Activated T-cell treated with anti-CD3 and anti-CD28 coated beads for 4 hours (primary cell): Measurements from ENCODE around the gene LITAF.
"Not testable (repeated sequence)": the region's sequence is repeated elsewhere in the genome, so short reads cannot be mapped to it uniquely, and the experiment has no call there.

Experiments used
- DNase-seq: peaks from one replicate; pipeline ENCODE4 v3.0.0-alpha.2; 2020

LITAF gene

DNA sequence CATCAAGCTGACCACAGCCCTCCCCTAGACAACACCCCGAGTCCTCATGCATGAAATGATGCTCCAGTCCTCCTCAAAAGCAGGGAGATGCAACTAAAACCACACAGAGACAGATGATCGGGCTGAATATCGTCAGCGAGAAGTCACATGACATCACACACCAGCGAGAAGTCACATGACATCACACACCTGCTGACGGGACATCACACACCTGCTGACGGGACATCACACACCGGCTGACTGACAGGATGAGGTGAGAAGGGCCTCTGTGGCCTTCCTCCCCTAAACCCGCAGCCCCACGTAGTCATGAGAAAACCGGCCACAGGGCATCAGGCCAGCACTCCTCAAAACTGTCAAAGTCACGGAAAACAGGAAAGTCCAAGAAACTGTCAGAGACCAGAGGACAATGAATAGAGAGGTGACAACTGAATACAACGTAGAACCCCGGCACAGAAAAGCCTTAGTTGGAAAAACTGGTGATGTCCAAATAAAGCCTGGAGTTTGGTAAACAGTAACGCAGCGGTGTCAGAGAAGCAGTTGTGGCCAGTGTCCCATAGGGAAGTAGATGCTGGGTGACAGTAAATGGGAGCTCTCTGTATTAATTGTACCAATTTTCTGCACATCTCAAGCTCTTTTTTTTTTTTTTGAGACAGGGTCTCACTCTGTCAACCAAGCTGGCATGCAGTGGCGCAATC lies 14.3 kb downstream of the LITAF start:
- no peak for DNase-seq

DNA sequence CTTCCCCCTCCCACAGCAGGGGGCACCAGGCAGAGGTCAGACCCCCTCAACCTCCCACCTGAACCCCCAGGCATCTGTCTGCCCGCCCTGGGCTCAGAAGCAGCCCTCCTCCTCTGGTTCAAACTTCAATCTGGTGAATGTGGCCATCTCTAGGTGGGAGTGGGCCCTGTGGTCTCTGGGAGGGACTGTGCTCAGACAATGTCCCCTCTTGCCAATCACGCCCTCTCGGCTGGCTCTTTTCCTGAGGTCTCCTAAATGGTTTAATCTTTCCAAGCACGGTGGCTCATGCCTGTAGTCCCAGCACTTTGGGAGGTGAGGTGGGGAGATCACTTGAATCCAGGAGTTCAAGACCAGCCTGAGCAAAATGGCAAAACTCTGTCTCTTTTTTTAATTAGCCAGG lies 15.2 kb downstream of the LITAF start:
- no peak for DNase-seq

DNA sequence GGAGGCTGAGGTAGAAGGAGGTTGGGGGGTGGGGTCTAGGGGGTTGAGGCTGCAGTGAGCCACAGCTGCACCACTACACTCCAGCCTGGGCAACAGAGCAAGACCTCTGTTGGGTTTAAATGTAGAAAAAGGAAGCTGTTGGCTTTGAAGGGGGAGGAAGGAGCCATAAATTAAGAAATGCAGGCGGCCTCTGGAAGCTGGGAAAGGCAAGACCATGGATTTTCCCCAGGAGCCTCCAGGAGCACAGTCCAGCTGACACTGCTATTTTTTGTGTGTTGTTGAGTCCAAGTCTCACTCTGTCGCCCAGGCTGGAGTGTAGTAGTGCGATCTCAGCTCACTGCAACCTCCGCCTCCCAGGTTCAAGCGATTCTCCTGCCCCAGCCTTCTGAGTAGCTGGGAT lies 15.9 kb downstream of the LITAF start:
- no peak for DNase-seq

DNA sequence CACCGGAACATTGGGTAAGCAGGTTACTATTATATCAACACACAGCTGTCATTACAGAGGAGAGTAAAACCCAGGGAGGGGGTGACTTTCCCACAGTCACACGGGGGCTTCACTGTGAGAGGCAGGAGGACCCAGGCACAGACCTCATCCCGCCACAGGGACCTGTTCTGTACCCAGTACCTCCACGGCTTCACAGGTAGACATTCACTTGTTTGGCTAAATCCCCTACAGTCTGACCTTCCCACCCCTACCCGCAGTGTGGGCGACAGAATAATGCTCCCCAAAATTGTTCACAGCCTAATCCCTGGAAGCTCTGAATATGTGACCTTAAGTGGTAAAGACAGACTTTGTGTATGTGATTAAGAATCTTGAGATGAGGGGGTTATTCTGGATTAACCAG lies 16.5 kb downstream of the LITAF start:
- DNase-seq: no peak

DNA sequence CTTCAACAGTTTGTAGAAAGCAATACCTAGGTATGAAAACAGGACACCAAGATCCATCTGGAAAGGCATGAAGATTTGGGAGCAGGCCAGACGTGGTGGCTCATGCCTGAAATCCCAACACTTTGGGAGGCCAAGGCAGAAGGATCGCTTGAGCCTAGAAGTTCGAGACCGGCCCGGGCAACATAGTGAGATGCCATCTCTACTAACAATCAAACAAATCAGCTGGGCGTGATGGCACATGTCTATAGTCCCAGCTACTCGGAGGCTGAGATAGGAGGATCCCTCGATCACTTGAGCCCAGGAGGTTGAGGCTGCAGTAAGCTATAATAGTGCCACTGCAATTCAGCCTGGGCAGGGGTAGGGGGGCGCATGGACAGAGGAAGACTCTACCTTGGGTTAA lies 20.3 kb downstream of the LITAF start:
- no peak for DNase-seq

DNA sequence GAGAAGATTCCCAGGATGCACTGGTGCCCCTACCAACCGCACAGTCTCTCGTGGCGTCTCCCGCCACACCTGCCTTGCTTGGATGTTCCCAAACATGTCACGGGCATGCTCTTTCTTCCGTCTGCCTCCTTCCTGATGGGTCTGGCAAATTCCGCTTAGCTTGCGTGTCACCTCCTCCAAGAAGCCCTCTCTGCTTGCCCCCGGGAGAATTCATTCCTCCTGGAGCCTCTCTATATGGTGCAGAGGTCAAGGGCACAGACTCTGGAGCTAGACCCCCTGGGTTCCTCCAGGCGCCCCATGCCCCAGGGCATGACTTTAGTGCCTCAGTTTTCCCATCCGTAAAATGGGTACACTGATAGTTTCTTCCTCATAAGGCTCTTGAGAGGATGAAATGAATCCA lies 21.1 kb downstream of the LITAF start:
- DNase-seq: no peak

DNA sequence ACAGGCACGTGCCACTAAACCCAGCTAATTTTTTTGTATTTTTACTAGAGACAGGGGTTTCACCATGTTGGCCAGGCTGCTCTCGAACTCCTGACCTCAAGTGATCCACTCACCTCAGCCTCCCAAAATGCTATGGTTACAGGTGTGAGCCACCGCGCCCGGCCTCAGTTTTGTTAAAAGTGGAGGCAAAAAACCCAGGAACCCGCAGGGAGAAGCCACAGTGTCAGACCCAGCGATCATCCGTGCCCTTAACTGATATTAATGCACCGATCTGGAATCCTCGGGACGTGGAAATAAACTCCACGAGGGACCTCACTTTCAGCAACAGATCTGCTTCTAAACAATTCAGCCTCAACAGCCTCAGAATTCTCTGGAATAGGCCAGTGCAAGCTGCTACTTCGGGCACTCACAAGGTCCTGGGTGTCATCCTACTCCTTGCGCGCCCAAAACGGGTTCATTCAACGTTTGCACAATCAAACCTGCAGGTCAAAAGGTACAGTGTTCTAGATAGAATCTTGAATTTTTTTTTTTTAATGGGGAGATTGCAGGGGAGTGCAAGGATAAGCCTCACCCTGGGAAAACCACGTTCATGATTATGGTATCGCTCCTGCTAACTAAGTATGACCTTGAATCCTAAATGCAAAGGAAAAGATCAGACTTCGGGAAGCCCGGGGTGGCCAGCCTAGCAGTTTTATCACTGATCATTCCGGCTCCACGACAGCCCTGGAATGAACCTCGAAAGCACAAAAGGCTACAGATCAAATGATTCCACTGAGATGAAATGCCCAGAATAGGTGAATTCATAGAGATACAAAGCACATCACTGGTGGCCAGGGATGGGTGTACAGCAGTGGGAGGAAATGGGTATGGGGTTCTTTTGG lies 22.4 kb downstream of the LITAF start:
- no peak for DNase-seq

DNA sequence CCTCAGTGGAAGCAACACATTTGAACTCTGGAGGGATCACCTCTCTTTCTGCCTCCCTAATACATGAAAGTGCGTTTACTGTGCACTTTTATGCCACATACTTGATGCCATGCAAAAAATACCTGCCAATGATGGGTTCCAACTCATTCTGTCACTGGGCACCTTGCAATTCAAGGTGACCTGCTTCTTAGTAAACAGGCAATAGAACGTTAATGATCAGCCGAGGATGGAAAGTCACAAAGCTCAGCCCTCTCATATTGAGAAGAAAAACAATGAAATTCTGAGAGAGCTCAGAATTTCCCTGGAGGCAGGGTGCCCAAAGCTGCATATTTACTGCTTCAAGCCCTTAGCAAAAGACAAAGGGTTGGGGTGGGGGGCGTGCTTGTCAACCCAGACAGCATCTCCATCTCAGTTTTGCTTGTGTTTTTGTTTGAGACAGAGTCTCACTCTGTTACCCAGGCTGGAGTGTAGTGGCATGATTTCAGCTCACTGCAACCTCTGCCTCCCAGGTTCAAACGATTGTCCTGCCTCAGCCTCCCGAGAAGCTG lies 23.2 kb downstream of the LITAF start:
- DNase-seq: no peak

DNA sequence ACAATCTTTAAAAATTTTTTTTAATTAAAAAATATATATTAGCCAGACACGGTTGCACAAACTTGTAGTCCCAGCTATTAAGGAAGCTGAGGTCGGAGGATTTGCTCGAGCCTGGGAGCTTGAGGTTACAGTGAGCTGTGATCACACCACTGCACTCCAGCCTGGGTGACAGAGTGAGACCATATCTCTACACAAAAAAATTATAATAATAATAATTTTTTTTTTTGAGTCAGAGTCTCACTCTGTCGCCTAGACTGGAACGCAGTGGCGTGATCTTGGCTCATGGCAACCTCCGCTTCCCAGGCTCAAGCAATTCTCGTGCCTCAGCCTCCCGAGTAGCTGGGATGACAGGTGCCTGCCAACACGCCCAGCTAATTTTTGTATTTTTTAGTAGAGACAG lies 23.8 kb downstream of the LITAF start:
- no peak for DNase-seq

DNA sequence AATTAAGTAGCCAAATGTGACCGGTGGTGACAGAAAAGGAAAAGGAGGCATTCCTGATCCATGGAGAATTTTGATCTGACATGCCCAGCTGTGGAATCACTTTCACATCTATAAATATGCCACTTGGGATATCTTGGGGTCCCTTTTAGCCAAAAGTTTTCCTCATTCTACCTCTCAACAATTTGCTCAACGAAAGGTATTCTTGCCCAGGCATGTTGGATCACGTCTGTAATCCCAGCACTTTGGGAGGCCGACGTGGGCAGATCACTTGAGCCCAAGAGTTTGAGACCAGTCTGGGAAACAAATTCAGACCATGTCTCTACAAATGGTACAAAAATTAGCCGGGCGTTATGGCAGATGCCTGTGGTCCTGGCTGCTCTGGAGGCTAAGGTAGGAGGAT lies 24.3 kb downstream of the LITAF start:
- no peak for DNase-seq

DNA sequence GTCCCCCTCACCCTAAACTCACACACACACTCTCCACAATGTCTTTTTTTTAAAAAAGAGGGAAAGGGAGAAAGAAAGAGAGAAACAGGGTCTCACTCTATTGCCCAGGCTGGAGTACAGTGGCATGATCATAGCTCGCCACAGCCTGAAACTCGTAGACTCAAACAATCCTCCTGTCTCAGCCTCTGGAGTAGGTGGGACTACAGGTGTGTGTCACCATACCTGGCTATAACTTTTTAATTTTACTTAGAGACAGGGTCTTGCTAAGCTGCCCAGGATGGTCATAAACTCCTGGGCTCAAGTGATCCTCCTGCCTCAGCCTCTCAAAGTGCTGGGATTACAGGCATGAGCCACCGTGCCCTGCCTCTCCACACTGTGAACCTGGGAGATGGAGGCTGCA lies 24.9 kb downstream of the LITAF start:
- no peak for DNase-seq

DNA sequence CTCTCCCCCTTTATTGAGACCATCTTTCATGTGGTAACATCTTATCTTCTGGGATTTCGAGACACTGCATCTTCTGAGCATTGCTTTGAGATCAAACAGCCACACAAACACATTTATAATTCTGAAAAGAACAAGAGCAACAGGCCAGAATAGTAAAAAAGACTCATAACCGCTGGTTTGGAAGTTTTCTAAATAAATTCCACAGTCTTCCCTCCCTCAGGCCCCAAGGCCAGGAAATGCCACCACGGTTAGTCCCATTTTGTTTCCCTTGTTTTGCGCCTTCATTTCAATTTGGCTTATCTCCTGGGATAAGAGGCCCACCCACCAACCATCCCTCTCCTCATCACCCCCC lies 25.3 kb downstream of the LITAF start:
- DNase-seq: no peak

DNA sequence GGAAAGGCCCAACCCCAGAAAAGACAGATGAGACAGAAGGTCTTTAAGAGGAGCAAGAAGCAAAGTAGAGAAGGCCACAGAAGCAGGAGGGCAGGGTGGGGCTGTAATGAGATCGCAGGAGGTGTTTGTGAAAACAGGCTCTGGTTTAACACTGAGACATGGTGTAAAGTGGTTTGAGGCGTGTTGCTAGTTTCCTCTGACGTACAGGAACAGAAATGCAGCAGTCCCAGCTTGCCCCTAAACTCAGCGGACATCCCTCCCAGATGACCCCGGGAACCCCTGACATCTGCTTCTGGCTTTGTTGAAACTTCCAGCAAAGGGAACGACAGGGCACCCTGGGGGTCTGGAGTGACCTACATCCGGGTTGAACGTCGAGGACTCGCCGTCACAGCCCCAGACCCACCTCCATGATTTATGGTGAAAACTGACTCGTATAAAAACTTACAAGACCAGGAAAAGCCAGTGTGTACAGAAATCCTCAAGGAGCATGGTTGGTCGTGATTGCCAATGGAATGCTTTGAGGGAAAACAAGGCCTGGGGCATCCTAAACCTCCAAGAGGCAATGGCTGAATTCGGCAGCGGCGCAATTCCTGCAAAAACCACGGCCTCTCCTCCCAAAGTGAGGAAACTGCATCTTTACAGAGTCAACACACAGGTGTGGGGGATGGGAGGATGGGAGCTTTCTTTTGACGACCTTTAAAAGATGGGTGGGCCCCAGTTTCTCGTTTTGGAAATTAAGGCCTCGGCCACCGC lies 25.8 kb downstream of the LITAF start:
- peak; percentile 41 for DNase-seq

DNA sequence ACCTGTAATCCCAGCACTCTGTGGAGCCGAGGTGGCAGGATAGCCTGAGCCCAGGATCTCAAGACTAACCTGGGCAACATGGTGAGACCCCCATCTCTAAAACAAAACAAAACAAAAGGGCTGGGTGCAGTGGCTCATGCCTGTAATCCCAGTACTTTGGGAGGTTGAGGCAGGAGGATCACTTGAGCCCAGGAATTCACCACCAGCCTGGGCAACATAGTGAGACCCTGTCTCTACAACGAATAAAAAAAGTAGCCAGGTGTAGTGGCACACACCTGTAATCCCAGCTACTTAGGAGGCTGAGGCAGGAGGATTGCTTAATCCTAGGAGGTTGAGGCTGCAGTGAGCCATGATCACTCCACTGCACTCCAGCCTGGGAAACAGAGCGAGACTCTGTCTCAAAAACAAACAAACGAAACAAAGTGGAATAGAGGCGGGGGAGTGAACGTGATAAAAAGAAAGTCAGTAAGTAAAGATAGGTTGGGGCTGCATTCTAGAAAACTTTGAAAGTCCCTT lies 28.4 kb downstream of the LITAF start:
- not testable (repeated sequence) for DNase-seq

DNA sequence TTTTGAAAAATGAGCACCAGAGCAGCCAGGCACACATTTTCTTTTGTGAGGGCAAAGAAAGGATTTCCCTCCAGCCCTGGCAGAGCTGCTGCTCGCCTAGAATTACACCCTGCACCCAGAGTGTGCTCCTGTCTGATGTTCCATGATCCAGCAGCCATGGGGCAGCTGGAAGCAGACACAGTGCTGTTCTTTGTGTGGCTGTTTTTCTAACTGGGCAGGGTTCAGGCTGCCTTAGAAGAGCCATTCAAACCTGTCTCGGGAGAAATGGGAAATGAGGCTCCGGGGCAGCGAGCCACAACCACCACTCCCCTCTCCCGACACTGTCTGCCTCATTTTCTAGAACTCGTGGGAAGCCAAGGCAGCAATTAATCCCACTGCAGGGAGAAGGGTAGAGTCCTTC lies 28.9 kb downstream of the LITAF start:
- DNase-seq: no peak

DNA sequence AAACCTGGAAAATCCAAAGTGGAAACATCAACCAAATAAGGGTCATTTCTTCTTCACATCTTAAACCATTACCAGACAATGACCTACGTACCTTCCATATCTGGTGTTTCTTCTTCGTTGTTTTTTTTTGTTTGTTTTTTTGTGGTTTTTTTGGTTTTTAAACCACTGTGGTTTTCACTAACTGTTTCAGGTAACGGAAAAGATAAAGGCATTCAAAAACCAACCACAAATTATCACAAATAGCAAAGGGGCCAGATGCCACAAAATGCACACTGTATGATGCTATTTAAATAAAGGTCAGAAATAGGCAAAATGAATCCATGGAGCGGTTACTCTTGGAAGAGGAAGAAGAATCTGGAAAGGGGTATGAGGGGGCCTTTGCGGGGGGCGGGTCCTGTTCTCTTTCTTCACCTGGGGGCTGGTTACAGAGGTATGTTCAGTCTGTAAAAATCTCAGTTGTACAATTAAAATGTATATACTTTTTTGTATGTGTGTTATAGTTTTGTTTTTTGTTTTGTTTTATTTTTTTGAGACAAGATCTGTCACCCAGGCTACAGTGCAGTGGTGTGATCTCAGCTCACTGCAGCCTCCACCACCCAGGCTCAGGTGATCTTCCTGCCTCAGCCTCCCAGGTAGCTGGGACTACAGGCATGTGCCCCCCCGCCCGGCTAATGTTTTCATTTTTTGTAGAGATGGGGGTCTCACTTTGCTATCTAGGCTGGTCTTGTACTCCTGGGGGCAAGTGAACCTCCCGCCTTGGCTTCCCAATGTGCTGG lies 29.6 kb downstream of the LITAF start:
- no peak for DNase-seq

DNA sequence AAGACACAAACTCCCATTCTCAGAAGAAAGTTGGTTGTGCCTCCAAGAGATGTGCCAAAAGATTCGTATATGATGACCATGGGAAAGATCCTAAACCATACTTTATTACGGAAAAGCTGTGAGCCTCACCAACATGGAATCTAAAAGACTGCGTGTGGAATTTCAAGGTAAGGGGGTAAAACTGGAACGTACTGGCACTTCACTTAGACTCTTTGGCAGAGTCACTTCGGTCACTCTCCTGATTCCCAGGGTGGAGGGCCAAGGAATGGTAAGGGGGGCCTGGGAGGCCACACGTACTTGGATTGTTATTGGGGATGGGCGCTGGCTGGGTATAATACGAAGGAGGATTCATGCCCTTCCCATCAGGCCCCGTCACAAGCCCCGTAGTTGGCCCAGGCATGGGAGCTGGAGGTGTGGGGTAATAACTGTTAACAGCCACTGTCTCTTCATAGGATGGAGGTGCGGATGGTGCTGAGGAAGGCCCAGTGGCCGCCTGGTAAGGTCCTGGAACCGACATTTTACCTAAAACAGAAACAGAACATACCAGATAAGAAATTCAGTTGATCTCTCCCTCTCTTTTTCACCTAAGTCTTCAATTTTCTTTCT lies 30.4 kb downstream of the LITAF start:
- no peak for DNase-seq

DNA sequence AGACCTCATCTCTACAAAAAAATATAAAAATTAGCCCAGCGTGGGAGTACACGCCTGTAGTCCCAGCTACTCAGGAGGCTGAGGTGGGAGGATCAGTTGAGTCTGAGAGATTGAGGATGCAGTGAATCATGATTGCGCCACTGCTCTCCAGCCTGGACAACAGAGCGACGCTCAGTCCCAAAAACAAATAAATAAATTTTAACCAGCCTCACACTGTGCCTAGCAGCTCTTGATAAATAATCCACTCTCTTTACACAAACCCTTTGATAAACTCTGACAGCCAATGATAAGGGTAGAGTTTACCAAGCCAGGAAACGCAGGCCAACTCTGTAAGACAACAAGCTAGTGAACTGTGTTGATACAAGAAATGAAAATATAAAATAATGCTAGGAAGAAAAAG lies 32.7 kb downstream of the LITAF start:
- DNase-seq: no peak

DNA sequence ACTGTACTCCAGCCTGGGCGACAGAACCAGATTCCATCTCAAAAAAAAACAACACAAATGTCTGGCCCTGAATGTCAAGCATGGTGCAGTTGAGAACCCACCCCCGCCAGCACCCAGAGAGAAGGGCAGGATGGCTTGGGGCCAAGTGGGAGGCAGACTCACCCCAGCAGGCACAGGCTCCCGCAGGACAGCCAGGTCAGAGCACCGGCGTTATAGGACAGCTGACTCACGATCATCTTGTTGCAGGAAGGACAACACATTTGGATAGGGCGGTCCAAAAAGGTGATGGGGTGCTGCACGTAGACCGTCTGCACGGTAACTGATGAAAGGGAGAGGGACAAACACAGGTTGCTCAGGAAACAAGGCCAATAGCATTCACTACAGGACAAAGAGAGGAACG lies 33.3 kb downstream of the LITAF start:
- DNase-seq: no peak

DNA sequence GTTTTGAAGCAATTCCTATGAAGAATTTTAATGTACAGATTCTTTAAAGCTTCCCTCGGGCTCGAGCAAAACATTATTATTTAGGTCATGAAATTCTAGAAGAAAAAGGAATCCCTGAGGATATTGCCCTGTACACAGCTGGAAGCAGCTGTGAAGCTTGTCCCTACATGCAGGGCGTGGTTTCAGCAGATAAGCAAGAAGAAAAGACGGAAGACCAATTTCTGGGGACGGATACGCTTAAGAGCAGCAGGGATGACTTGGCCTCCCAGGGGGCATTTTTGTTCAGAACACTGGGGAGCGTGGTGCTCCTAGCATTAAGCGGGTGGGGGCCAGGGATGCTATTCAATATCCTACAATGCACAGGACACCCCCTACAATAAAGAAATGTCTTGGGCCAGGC lies 34.3 kb downstream of the LITAF start:
- no peak for DNase-seq

DNA sequence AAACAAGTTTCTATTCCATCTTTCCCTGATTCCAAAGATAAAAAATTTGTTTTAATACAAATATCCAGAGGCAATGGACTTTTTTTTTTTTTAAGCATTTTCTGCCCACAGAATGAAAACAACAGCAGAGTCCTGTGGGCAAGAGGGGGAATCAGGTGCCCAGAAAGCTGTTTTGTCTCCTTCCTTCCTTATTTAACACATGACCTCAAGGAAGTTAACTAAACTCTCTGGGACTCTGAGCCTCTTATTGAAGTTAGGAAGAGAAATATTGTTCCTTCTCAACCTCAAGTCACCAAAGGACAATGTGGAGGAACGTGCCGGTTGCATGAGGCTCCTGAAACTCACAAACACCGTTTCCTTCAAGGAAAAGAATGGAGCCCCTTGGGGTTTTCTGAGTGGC lies 34.9 kb downstream of the LITAF start:
- DNase-seq: no peak
